Measurements from ENCODE around the gene EFNA2.

The EFNA2 gene

DNA sequence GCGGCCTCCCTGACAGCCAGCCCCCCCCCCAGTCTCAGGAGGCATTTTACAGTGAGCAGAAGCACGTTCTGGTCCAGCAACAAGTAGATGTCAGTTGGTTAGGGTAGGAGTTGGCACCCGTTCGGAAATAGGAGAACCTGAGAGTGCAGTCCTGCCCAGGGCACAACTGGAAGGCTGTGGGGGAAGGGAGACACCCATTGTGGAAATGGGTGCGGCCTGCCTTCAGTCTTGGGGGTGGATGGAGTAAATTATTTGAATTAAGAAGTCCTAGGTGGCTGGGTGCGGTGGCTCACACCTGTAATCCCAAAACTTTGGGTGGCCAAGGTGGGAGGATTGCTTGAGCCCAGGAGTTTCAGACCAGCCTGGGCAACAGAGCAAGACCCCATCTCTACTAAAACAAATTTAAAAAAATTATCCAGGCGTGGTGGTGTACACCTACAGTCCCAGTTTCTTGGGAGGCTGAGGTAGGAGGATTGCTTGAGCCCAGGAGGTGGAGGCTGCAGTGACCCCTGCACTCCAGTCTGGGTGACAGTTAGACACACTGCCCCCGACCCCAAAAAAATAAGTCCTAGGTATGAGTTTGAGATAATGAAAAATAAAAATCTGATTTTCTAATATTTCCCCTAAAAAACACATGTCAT, 15.3 kb upstream of the EFNA2 start:
- peak overlapping the region; percentile 100 for H3K9ac ChIP-seq (ENCODE audit: low read depth, low read length)
- H3K9me3 ChIP-seq (ENCODE audit: control insufficient read depth, insufficient read depth, low read length), result no peaks in the 10 kb centered on the region
- H3K36me3 ChIP-seq (ENCODE audit: insufficient read depth, low read length), result peaks cover 24% of the 10 kb centered on the region
- H3K4me1 ChIP-seq (ENCODE audit: insufficient read depth, low read length), result peaks cover 5% of the 10 kb centered on the region

DNA sequence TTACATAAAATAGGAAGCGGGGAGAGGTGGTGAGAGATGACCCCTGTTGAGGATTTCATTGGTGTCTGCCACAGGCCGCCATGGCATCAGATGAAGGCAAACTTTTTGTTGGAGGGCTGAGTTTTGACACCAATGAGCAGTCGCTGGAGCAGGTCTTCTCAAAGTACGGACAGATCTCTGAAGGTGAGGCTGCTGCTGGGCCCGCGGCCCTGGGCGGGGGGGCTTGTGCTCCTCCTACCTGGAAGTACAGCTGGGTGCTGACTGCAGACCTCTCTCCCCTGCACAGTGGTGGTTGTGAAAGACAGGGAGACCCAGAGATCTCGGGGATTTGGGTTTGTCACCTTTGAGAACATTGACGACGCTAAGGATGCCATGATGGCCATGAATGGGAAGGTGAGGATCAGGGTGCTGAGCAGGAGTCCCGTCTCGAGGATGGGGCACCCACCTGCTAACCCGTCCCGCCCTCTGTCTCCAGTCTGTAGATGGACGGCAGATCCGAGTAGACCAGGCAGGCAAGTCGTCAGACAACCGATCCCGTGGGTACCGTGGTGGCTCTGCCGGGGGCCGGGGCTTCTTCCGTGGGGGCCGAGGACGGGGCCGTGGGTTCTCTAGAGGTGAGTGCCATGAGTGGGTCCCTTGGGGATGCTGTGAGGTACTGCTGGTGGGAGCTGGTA, 14.7 kb upstream of the EFNA2 start:
- no peaks in the 10 kb centered on the region for H3K9me3 ChIP-seq (ENCODE audit: control insufficient read depth, insufficient read depth, low read length)
- H3K9ac ChIP-seq (ENCODE audit: low read depth, low read length), result no peak overlapping the region
- H3K36me3 ChIP-seq (ENCODE audit: insufficient read depth, low read length), result peaks cover 24% of the 10 kb centered on the region
- peaks cover 5% of the 10 kb centered on the region for H3K4me1 ChIP-seq (ENCODE audit: insufficient read depth, low read length)

DNA sequence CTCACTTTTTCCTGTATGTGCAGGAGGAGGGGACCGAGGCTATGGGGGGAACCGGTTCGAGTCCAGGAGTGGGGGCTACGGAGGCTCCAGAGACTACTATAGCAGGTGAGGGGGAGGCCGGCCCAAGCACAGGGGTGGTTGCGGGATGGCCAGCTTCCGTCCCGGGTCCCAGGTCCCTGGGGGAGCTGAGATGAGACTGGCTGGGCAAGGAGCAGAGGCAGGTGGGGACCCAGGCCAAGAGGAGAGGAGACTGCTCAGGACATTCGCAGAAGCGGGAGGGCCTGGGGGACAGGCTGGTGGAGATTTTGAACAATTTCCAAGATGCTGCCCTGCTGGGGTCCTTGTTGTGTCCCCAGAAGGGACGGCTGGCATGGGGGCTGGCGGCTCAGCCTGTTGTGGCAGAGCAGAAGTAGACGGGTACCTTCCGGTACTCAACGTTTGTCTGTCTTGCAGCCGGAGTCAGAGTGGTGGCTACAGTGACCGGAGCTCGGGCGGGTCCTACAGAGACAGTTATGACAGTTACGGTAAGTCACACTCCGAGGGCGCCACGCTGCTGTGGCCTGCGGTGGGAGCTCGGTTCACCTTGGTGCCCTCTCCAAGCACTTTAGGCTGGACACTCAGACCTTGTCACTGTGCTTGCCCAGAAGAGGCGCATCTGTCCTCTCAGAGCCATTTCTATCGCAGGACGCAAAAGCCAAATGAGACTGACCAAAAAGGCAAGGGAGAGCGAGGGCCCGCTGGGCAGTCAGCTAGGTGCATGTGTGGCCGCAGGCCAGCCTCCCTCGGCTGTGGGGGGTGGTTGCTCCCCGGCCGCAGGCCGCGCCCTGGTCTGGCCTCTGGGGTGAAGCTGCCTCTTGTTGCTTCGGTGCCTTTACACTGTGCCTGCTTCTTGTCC, 13.9 kb upstream of the EFNA2 start:
- Histone ChIP-seq H3K36me3 (ENCODE audit: insufficient read depth, low read length) (peaks cover 24% of the 10 kb centered on the region), H3K9ac (ENCODE audit: low read depth, low read length) (no peak overlapping the region), H3K9me3 (ENCODE audit: control insufficient read depth, insufficient read depth, low read length) (no peaks in the 10 kb centered on the region), H3K4me1 (ENCODE audit: insufficient read depth, low read length) (peaks cover 5% of the 10 kb centered on the region)

DNA sequence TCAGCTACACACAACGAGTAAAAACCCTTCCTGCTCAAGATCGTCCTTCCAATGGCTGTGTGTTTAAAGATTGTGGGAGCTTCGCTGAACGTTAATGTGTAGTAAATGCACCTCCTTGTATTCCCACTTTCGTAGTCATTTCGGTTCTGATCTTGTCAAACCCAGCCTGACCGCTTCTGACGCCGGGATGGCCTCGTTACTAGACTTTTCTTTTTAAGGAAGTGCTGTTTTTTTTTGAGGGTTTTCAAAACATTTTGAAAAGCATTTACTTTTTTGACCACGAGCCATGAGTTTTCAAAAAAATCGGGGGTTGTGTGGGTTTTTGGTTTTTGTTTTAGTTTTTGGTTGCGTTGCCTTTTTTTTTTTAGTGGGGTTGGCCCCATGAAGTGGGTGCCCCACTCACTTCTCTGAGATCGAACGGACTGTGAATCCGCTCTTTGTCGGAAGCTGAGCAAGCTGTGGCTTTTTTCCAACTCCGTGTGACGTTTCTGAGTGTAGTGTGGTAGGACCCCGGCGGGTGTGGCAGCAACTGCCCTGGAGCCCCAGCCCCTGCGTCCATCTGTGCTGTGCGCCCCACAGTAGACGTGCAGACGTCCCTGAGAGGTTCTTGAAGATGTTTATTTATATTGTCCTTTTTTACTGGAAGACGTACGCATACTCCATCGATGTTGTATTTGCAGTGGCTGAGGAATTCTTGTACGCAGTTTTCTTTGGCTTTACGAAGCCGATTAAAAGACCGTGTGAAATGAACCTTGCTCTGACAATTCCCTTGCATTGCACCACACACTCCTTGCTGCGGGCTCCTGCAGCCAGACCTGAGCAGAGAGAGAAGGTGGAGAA, 13.0 kb upstream of the EFNA2 start:
- Histone ChIP-seq H3K4me1 (ENCODE audit: insufficient read depth, low read length) (peaks cover 5% of the 10 kb centered on the region), H3K9ac (ENCODE audit: low read depth, low read length) (no peak overlapping the region), H3K36me3 (ENCODE audit: insufficient read depth, low read length) (peaks cover 24% of the 10 kb centered on the region)

DNA sequence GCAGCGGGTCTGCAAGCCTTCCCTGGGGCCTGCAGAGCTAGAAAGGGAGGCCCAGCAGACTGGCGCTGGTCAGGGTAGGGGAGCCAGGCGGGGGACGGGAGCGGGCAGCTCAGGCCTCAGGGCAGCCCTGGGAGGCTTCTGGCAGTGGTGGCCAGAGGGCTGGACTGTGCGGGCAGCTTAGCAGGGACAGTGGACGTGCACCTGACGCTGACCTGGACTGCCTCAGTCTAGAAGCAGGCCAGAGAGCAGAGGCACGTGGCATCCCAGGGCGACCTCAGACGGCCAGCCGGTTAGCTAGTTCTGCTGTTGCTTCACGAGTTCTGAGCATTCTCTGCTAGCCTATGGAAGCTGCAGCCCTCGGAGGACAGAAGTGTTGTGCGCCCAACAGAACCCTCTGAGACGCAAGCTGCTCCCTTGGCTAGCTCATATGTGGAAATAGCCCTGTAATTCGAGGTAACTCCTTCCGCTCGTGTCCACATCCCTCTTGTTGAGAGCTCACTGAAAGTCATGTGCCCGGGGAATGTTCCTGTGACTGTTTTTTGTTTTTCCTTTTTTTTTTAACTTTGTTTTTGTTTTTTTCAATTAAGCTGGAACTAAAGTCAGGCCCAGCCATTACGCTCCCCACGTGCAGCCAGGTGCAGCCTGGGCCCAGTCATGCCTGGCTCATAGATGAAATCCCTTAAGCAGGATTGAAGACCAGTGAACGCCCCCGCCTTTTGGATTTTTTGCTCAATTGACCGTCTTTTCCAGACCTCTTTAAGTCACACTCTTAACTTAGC, 12.2 kb upstream of the EFNA2 start:
- Histone ChIP-seq H3K4me1 (ENCODE audit: insufficient read depth, low read length) (peaks cover 4% of the 10 kb centered on the region), H3K9ac (ENCODE audit: low read depth, low read length) (peak overlapping the region; percentile 24), H3K36me3 (ENCODE audit: insufficient read depth, low read length) (peaks cover 24% of the 10 kb centered on the region), H3K9me3 (ENCODE audit: control insufficient read depth, insufficient read depth, low read length) (no peaks in the 10 kb centered on the region)

More for the DNA sequence above, 13.0 kb upstream of the EFNA2 start:
- H3K9me3 ChIP-seq (ENCODE audit: control insufficient read depth, insufficient read depth, low read length), result no peaks in the 10 kb centered on the region

DNA sequence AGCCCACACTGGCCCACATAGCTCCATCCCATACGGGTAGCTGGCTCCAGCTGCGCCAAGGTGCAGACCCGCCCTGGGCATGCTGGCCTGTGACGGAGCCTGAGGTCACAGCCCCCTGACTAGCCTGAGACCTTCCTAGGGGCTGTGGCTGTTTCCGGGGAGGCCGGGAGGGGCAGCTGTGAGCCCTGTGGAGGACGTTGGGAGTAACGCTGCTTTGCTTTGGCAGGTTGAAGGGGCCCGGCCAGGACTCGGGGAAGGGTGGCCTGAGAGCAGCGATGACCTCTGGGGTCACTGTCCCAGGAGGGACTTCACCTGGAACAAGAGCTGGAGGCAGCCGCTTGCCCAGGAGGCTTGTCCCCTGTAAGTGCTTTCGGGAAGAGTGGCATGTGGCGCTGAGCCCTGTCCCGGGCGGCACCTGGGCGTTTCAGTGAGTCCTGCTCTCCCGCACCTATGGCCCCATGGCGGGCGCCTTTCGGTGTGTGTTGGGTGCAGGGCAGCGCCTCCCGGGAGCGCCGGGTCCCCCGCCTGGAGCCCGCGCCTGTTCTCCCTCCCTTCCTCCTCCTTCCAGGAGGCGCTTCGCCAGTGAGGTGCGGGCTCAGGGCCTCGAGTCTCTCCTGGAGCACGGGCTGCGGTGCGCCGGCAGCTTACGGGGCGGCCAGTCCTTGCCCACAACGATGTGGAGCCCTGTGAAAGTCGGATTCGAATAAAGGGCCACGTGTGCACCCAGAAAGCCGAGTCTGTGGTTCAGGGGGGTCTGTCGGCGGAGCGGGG, 11.4 kb upstream of the EFNA2 start:
- Histone ChIP-seq H3K4me1 (ENCODE audit: insufficient read depth, low read length) (no peaks in the 10 kb centered on the region; the same call in 1 of the 2 replicates), H3K36me3 (ENCODE audit: insufficient read depth, low read length) (peaks cover 24% of the 10 kb centered on the region), H3K9ac (ENCODE audit: low read depth, low read length) (peak overlapping the region; percentile 74), H3K9me3 (ENCODE audit: control insufficient read depth, insufficient read depth, low read length) (no peaks in the 10 kb centered on the region)

DNA sequence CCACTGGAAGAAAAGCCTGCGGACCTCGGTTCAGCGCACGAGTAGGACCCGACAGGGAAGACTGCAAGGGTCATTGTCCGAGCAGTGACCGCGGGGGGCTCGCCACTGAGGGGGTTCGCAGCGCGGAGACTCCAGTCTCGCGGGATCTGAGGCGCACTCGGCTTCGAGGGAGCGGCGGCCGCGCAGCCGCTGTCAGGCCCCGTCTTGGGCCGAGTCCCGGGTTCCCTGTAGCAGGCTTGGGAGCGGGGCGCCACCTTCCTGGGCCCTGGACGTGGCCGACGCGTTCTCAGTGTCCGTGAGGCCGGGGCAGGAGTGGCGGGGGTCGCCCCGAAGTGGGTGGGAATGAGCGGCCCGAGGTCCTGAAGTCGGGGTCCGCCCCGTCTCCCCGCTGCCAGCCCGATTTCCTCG, 10.8 kb upstream of the EFNA2 start:
- no peaks in the 10 kb centered on the region; the same call in 1 of the 2 replicates for H3K4me1 ChIP-seq (ENCODE audit: insufficient read depth, low read length)
- no peaks in the 10 kb centered on the region for H3K9me3 ChIP-seq (ENCODE audit: control insufficient read depth, insufficient read depth, low read length)
- peaks cover 24% of the 10 kb centered on the region for H3K36me3 ChIP-seq (ENCODE audit: insufficient read depth, low read length)
- H3K9ac ChIP-seq (ENCODE audit: low read depth, low read length), result peak overlapping the region; percentile 74

DNA sequence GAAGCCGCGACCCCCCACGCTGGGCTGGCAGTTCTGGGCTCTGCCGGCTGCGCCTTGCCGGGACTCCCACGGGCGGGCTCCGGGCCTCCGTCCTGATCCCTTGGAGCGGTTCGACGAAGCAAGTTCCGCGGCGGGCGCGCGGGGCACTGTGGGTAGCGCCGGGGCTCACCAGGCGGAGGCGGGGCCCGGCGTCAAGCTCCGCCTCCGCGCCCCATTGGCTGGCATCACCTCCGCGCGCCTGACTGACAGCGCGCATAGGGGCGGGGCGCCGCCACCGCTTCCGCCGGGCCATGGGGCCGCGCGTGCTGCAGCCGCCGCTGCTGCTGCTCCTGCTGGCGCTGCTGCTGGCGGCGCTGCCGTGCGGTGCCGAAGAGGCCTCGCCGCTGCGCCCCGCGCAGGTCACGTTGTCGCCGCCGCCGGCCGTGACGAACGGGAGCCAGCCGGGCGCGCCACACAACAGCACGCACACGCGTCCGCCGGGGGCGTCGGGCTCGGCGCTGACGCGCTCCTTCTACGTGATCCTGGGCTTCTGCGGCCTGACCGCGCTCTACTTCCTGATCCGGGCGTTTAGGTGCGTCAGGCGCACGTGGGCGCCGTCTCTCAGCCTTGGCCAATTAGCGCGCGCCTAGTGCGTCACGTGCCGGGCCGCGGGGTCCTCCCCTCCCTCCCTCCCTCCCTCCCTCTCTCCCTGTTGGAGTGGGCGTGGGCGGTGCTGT, 10.3 kb upstream of the EFNA2 start, which contains the start of gene FAM174C:
Gene FAM174C (plus strand): TSS at position 271 of the 716 bp plus-strand sequence. CDS start 20 bp downstream, at position 291.
- Histone ChIP-seq H3K9ac (ENCODE audit: low read depth, low read length) (peak within 1 kb of the TSS; percentile 74), H3K36me3 (ENCODE audit: insufficient read depth, low read length) (peaks cover 24% of the 10 kb centered on the region), H3K4me1 (ENCODE audit: insufficient read depth, low read length) (no peaks in the 10 kb centered on the region; the same call in 1 of the 2 replicates), H3K9me3 (ENCODE audit: control insufficient read depth, insufficient read depth, low read length) (no peaks in the 10 kb centered on the region)

DNA sequence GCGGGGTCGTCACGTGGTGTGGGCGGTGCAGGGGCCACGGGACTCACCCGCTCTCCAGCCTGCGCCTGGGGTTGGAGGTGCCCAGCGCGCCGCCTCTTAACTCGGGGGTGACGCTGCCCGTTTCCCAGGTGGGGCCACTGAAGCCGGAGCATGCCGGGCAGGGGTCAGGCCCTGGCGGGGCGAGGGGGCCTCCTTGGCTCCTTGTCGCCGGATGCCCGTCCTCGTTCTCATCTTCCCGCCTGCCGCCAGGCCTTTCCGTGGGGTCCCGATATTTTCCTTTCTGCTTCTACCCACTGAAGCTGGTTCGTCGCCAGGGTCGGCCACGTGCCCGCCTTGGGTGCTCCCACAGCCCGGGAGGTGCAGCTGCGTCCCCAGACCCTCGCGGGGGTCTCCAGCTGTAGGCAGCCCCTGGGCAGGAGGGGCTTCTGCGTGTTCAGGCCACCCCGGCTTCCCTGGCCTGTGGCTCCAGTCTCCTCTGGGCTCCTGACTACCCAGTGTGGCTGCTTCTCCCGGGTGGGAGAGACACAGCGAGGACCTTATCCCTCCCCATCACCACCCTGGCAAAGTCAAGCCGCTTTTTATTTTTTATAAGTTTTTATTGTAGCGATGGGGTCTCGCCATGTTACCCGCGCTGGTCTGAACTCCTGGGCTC, 9.6 kb upstream of the EFNA2 start:
- Histone ChIP-seq H3K9ac (ENCODE audit: low read depth, low read length) (peak overlapping the region; percentile 74), H3K9me3 (ENCODE audit: control insufficient read depth, insufficient read depth, low read length) (no peaks in the 10 kb centered on the region), H3K4me1 (ENCODE audit: insufficient read depth, low read length) (no peaks in the 10 kb centered on the region; the same call in 1 of the 2 replicates), H3K36me3 (ENCODE audit: insufficient read depth, low read length) (peaks cover 17% of the 10 kb centered on the region)

DNA sequence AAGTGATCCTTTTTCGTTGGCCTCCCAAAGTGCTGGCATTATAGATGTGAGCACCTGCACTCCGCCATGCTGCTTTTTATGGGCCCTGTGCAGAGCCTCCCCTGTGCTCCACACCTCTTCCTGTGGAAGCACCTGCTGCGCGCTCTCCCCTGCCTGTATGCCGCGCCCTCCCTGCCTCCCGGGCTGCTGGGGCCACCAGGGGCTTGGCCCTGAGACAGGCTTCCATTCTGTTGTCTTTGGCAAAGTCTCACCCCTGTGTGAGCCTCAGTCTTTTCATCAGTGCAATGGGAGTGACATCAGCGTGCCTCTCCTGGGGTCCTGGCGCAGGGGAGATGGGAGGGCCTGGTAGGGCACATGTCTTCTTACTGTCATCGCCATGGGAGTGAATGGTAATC, 9.0 kb upstream of the EFNA2 start:
- H3K4me1 ChIP-seq (ENCODE audit: insufficient read depth, low read length), result no peaks in the 10 kb centered on the region; the same call in 1 of the 2 replicates
- peak overlapping the region; percentile 74 for H3K9ac ChIP-seq (ENCODE audit: low read depth, low read length)
- peaks cover 15% of the 10 kb centered on the region for H3K36me3 ChIP-seq (ENCODE audit: insufficient read depth, low read length)
- H3K9me3 ChIP-seq (ENCODE audit: control insufficient read depth, insufficient read depth, low read length), result no peaks in the 10 kb centered on the region

DNA sequence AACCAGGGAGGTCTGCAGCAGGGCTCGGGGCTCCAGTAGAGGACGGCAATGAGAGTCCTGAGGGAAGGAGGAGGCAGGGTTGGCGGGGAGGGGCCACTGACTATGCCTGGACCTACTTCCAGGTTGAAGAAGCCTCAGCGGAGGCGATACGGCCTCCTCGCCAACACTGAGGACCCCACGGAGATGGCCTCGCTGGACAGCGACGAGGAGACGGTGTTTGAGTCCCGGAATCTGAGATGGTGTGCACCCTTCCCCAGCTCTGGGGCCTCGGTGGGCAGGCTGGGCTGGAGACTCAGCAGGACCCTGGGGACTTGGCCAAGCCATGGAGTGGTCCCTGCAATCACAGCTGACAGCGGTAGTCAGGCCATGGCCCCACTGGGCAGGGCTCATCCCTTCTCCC, 8.6 kb upstream of the EFNA2 start:
- Histone ChIP-seq H3K4me1 (ENCODE audit: insufficient read depth, low read length) (no peaks in the 10 kb centered on the region; the same call in 1 of the 2 replicates), H3K36me3 (ENCODE audit: insufficient read depth, low read length) (peaks cover 11% of the 10 kb centered on the region), H3K9me3 (ENCODE audit: control insufficient read depth, insufficient read depth, low read length) (no peaks in the 10 kb centered on the region), H3K9ac (ENCODE audit: low read depth, low read length) (no peak overlapping the region)

DNA sequence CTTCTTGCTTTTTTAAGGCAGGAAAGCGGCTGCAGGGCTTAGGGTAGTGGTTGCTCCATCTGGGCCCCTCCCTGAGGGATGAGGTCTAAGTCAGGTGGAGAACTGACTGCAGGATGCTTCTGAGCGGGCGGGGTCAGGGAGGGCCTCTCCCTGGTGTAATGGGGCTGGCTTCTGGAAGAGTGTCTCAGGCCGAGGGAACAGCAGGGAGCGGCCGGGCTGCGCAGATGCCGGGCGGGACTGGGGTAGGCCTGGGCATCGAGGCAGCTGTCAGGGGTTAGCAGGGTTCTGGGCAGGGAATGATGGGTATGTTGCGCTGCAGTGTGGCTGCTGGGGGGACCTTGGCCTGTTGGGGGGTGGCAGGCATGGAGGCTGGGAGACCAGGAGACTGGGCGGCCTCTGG, 7.6 kb upstream of the EFNA2 start:
- no peaks in the 10 kb centered on the region for H3K9me3 ChIP-seq (ENCODE audit: control insufficient read depth, insufficient read depth, low read length)
- H3K4me1 ChIP-seq (ENCODE audit: insufficient read depth, low read length), result no peaks in the 10 kb centered on the region; the same call in 1 of the 2 replicates
- 0 out of 2 replicates have a peak, but pooled peaks cover under 1% of the 10 kb centered on the region for H3K36me3 ChIP-seq (ENCODE audit: insufficient read depth, low read length)
- no peak overlapping the region for H3K9ac ChIP-seq (ENCODE audit: low read depth, low read length)

Measured in ES-I3 (cell line).